Panc1 (cell line): Measurements from ENCODE around the gene FOLR3.

ENCODE experiments used
- CTCF ChIP-seq: fragments of 450-650 bp; IDR thresholded peaks from 2 replicates; pipeline ENCODE4 v1.5.1; 2017; ENCODE audit warnings: mild to moderate bottlenecking
- POLR2AphosphoS5 ChIP-seq: IDR thresholded peaks from 2 replicates; pipeline ENCODE4 v1.6.1; 2012; ENCODE audit warnings: mild to moderate bottlenecking, low read depth, low read length, moderate library complexity
- REST ChIP-seq, 2 experiments: IDR thresholded peaks; 2 replicates each; pipeline ENCODE4 v1.6.1; 2011 to 2012; ENCODE audit warnings: low read depth in 2 of 2, control low read depth in 1 of 2, low read length in 1 of 2, mild to moderate bottlenecking in 1 of 2, moderate library complexity in 1 of 2; ENCODE audit not compliant: insufficient read depth in 1 of 2
- SIN3A ChIP-seq: IDR thresholded peaks from 2 replicates; pipeline ENCODE4 v1.6.1; 2012; ENCODE audit warnings: low read depth, mild to moderate bottlenecking, low read length, moderate library complexity, borderline replicate concordance; ENCODE audit not compliant: insufficient read depth

DNA sequence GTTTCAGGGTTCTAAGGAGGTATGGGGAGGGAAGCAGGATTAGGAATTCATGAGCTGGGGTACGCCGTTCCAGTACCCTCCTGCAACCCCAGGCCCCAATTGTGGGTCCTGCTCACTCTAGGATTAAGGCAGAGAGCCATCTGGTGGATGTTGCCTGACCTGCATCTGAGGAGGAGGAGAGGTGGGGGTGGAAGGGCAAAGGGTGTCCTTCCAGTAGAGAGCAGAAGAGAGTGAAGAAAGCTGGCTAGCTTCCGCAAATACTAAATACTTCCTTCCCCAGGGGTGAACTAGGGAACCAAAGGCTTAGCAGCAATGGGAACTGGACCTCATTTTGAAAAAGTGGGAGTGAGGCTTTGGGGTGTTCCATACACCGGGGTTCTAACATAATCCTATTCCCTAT, 44.2 kb upstream of the FOLR3 start:
- TF ChIP-seq CTCF (peak; percentile 92), POLR2AphosphoS5 (no peak), SIN3A (no peak), REST (IDR thresholded peaks at IDR 0.05; ENCODE audit: insufficient read depth in 1 of 2, low read depth in 2 of 2, low read length in 1 of 2) (no peak)
